Calu3 (cell line): Measurements from ENCODE around the gene PRSS27. TPM values are rescaled to one million over a fixed set of nuclear protein-coding genes. Genes with fewer than 3 reads are reported as not detected.

Experiments
- BruUV-seq: library from RNA; stranded (reverse); fragments of 400-500 nt; replicated peaks from 2 replicates; lab custom pipeline; 2021; lab: Mats Ljungman, UMichigan
- CTCF ChIA-PET: fragments of 300-600 bp; sonication (Branson Sonifier 250); formaldehyde crosslinking; loops from one replicate; lab custom pipeline; 2022; ENCODE audit warnings: antibody characterized with exemption; lab: Charles Lee
- DNase-seq: peaks from one replicate; pipeline ENCODE4 v3.0.0; 2022
- H3K27ac Mint-ChIP-seq: one replicate; pipeline ENCODE4 v1.8.0; 2022; ENCODE audit warnings: mixed read lengths; ENCODE audit not compliant: unreplicated experiment
- H3K27me3 Mint-ChIP-seq: one replicate; pipeline ENCODE4 v1.8.0; 2022; ENCODE audit warnings: mixed read lengths; ENCODE audit not compliant: unreplicated experiment
- H3K36me3 Mint-ChIP-seq: one replicate; pipeline ENCODE4 v1.8.0; 2022; ENCODE audit warnings: mild to moderate bottlenecking, moderate library complexity, mixed read lengths; ENCODE audit not compliant: insufficient read depth, unreplicated experiment
- H3K4me1 Mint-ChIP-seq: one replicate; pipeline ENCODE4 v1.8.0; 2022; ENCODE audit warnings: mild to moderate bottlenecking, low read depth, mixed read lengths; ENCODE audit not compliant: unreplicated experiment
- H3K4me3 Mint-ChIP-seq: one replicate; pipeline ENCODE4 v1.8.0; 2022; ENCODE audit warnings: mild to moderate bottlenecking, low read depth, moderate library complexity, mixed read lengths; ENCODE audit not compliant: unreplicated experiment
- H3K9me3 Mint-ChIP-seq: one replicate; pipeline ENCODE4 v1.8.0; 2022; ENCODE audit warnings: low read depth, mixed read lengths; ENCODE audit not compliant: unreplicated experiment
- CTCF ChIP-seq: fragments of 200-600 bp; IDR thresholded peaks from one replicate; pipeline ENCODE4 v1.8.0; 2022; ENCODE audit warnings: antibody characterized with exemption; ENCODE audit not compliant: unreplicated experiment
- intact Hi-C: fragments of 100-400 bp; cut with micrococcal nuclease; formaldehyde crosslinking; loops from one replicate; pipeline ENCODE4 v1.10.0; 2022; ENCODE audit not compliant: unreplicated experiment
- total RNA-seq: library from RNA; stranded (reverse); gene quantifications from 2 replicates; pipeline ENCODE4 v1.2.3, GENCODE V29; 2022

PRSS27 gene
- total RNA-seq, 1 experiment from 2014 or later: 2.4 TPM

- CTCF ChIA-PET: interaction anchor here (1.1 kb wide), 1 partner anchor 38 kb away, joined by 3 read pairs; no protein-coding TSS in a partner anchor
- Mint-ChIP-seq H3K9me3 (no peaks in the 10 kb centered on the region), H3K4me3 (no peak overlapping the region), H3K36me3 (peaks cover 5% of the 10 kb centered on the region), H3K27me3 (peaks cover 33% of the 10 kb centered on the region), H3K4me1 (no peaks in the 10 kb centered on the region), H3K27ac (no peak overlapping the region)
- DNase-seq: no peak
- no TSS peak for BruUV-seq
- intact Hi-C loops: no loop called here
- no peak for TF ChIP-seq CTCF
These were observed 25.3 kb upstream of the PRSS27 start for GRCh38 chr16:2745116-2745890.

- no TSS peak for BruUV-seq
- Mint-ChIP-seq H3K27ac (no peak overlapping the region), H3K4me3 (no peak overlapping the region), H3K27me3 (peaks cover 39% of the 10 kb centered on the region), H3K4me1 (no peaks in the 10 kb centered on the region), H3K36me3 (peaks cover 5% of the 10 kb centered on the region), H3K9me3 (no peaks in the 10 kb centered on the region)
- intact Hi-C loops: no loop called here
- CTCF ChIA-PET: no interaction called here
- no peak for TF ChIP-seq CTCF
- DNase-seq: no peak
These were observed 24.7 kb upstream of the PRSS27 start for GRCh38 chr16:2744711-2745110.

- TF ChIP-seq CTCF: no peak
- intact Hi-C loops: no loop called here
- H3K9me3 Mint-ChIP-seq: no peaks in the 10 kb centered on the region
- no peak for DNase-seq
- peaks cover 4% of the 10 kb centered on the region for H3K36me3 Mint-ChIP-seq
- CTCF ChIA-PET: no interaction called here
- H3K4me1 Mint-ChIP-seq: no peaks in the 10 kb centered on the region
- H3K4me3 Mint-ChIP-seq: no peak overlapping the region
- H3K27ac Mint-ChIP-seq: no peak overlapping the region
- H3K27me3 Mint-ChIP-seq: peaks cover 40% of the 10 kb centered on the region
- BruUV-seq: no TSS peak
These were observed 23.2 kb upstream of the PRSS27 start for GRCh38 chr16:2743007-2743810.

- intact Hi-C loops: no loop called here
- no peaks in the 10 kb centered on the region for H3K4me1 Mint-ChIP-seq
- no peaks in the 10 kb centered on the region for H3K36me3 Mint-ChIP-seq
- peaks cover 40% of the 10 kb centered on the region for H3K27me3 Mint-ChIP-seq
- H3K27ac Mint-ChIP-seq: no peak overlapping the region
- no peak for DNase-seq
- H3K4me3 Mint-ChIP-seq: no peak overlapping the region
- CTCF ChIA-PET: no interaction called here
- no peak for TF ChIP-seq CTCF
- no peaks in the 10 kb centered on the region for H3K9me3 Mint-ChIP-seq
- no TSS peak for BruUV-seq
These were observed 22.4 kb upstream of the PRSS27 start for GRCh38 chr16:2742323-2743006.
